CD14-positive monocyte (primary cell): Measurements from ENCODE around the gene XRN1. TPM values are rescaled to one million over a fixed set of nuclear protein-coding genes. Genes with fewer than 3 reads are reported as not detected.
A peak's percentile ranks its signal among the peaks of the same experiment; 100 is the strongest.

ENCODE experiments used
- DNase-seq, 3 donors: peaks; one replicate each; pipeline ENCODE4 v3.0.0-alpha.2; 2011 to 2022
- H2AFZ ChIP-seq: 2 replicates; pipeline ENCODE4 v1.6.0; 2012; ENCODE audit warnings: mild to moderate bottlenecking, low read depth, low read length, inconsistent platforms; ENCODE audit not compliant: insufficient read depth, poor library complexity, severe bottlenecking
- H3K27ac ChIP-seq, 2 donors: 1 replicate in 1 of 2; 2 replicates in 1 of 2; pipeline ENCODE4 v1.5.1; 2012 to 2013; ENCODE audit warnings: low read length in 2 of 2, control low read depth in 1 of 2, inconsistent platforms in 1 of 2, low read depth in 1 of 2, mild to moderate bottlenecking in 1 of 2
- H3K27me3 ChIP-seq, 2 donors: one replicate each; pipeline versions ENCODE4 v1.6.0 to v1.6.1; 2011 to 2013; ENCODE audit warnings: low read length in 2 of 2; ENCODE audit not compliant: control insufficient read depth in 2 of 2, insufficient read depth in 2 of 2
- H3K36me3 ChIP-seq, 2 donors: replicated peaks in 1 of 2; 1 replicate in 1 of 2; 2 replicates in 1 of 2; pipeline versions ENCODE4 v1.5.1 to v1.6.1; 2012 to 2013; ENCODE audit warnings: low read length in 2 of 2, control low read depth in 1 of 2, inconsistent platforms in 1 of 2, mild to moderate bottlenecking in 1 of 2; ENCODE audit not compliant: insufficient read depth in 2 of 2, control insufficient read depth in 1 of 2
- H3K4me1 ChIP-seq, 2 donors: 1 replicate in 1 of 2; 2 replicates in 1 of 2; pipeline versions ENCODE4 v1.5.1 to v1.6.1; 2012 to 2013; ENCODE audit warnings: low read length in 2 of 2, control low read depth in 1 of 2, inconsistent platforms in 1 of 2, mild to moderate bottlenecking in 1 of 2, moderate library complexity in 1 of 2; ENCODE audit not compliant: insufficient read depth in 2 of 2, control insufficient read depth in 1 of 2
- H3K4me2 ChIP-seq: replicated peaks from 2 replicates; pipeline ENCODE3; 2012; ENCODE audit warnings: low read length, moderate library complexity, mild to moderate bottlenecking; ENCODE audit not compliant: poor library complexity, severe bottlenecking; ENCODE audit errors: extremely low read depth
- H3K4me3 ChIP-seq, 3 experiments: fragments of 200-600 bp in 1 of 3; sonication (generic) in 1 of 3; replicated peaks in 1 of 3; 1 replicate in 2 of 3; 2 replicates in 1 of 3; pipeline ENCODE4 v1.5.1; 2011 to 2013; ENCODE audit warnings: low read length in 3 of 3, mild to moderate bottlenecking in 3 of 3, control low read depth in 2 of 3, low read depth in 2 of 3, inconsistent platforms in 1 of 3, moderate library complexity in 1 of 3
- H3K79me2 ChIP-seq: 2 replicates; pipeline ENCODE4 v1.6.0; 2012; ENCODE audit warnings: mild to moderate bottlenecking, control low read depth, inconsistent platforms, low read length, moderate library complexity; ENCODE audit not compliant: insufficient read depth
- H3K9ac ChIP-seq: 2 replicates; pipeline ENCODE4 v1.6.0; 2017; ENCODE audit warnings: low read length, mild to moderate bottlenecking; ENCODE audit not compliant: insufficient read depth, poor library complexity, severe bottlenecking
- H3K9me3 ChIP-seq, 2 donors: replicated peaks in 1 of 2; 1 replicate in 1 of 2; 2 replicates in 1 of 2; pipeline versions ENCODE4 v1.5.1 to v1.6.1; 2012 to 2013; ENCODE audit warnings: low read length in 2 of 2, control low read depth in 1 of 2; ENCODE audit not compliant: control insufficient read depth in 1 of 2, insufficient read depth in 1 of 2
- H4K20me1 ChIP-seq: 2 replicates; pipeline ENCODE4 v1.6.0; 2012; ENCODE audit warnings: mild to moderate bottlenecking, low read length, control low read depth, moderate library complexity; ENCODE audit not compliant: insufficient read depth
- H3K27ac Mint-ChIP-seq, 7 donors: one replicate each; pipeline ENCODE4 v1.8.0; 2020; ENCODE audit warnings: mild to moderate bottlenecking in 7 of 7, mixed read lengths in 7 of 7, moderate library complexity in 6 of 7, inconsistent platforms in 2 of 7
- H3K27me3 Mint-ChIP-seq, 3 donors: one replicate each; pipeline ENCODE4 v1.8.0; 2021 to 2022; ENCODE audit warnings: low read depth in 3 of 3, mild to moderate bottlenecking in 3 of 3, mixed read lengths in 3 of 3, moderate library complexity in 3 of 3, inconsistent platforms in 1 of 3
- H3K36me3 Mint-ChIP-seq, 2 donors: one replicate each; pipeline ENCODE4 v1.8.0; 2020; ENCODE audit warnings: mixed read lengths in 2 of 2, inconsistent platforms in 1 of 2, mild to moderate bottlenecking in 1 of 2
- H3K4me1 Mint-ChIP-seq: one replicate; pipeline ENCODE4 v1.8.0; 2020; ENCODE audit warnings: mild to moderate bottlenecking, mixed read lengths
- H3K4me3 Mint-ChIP-seq, 2 donors: one replicate each; pipeline ENCODE4 v1.8.0; 2020; ENCODE audit warnings: mild to moderate bottlenecking in 2 of 2, mixed read lengths in 2 of 2, moderate library complexity in 1 of 2
- H3K9me3 Mint-ChIP-seq, 7 donors: one replicate each; pipeline ENCODE4 v1.8.0; 2020 to 2022; ENCODE audit warnings: mixed read lengths in 7 of 7, mild to moderate bottlenecking in 6 of 7, moderate library complexity in 6 of 7, inconsistent platforms in 2 of 7
- CTCF ChIP-seq: fragments of 200-600 bp; IDR thresholded peaks from one replicate; pipeline ENCODE4 v1.8.0; 2022; ENCODE audit warnings: antibody characterized with exemption, mild to moderate bottlenecking
- whole genome bisulfite sequencing: methylation state at CpG from one replicate; pipeline ENCODE4 v1.1.5; 2013; ENCODE audit warnings: missing lambda C conversion rate; ENCODE audit not compliant: insufficient coverage; 5-methylcytosine and 5-hydroxymethylcytosine counted together
- intact Hi-C, 2 donors: fragments of 100-400 bp; cut with micrococcal nuclease; formaldehyde crosslinking; loops; one replicate each; pipeline versions ENCODE4 v1.15.0 to v1.15.1; 2023
- polyA plus RNA-seq, 3 donors: library from polyadenylated mRNA; depleted of rRNA in 1 of 3; unstranded in 2 of 3; stranded (reverse) in 1 of 3; fragments of 300-500 nt in 2 of 3; fragments of >200 nt in 1 of 3; fragmentation: Illumina TruSeq in 2 of 3; gene quantifications; 1 replicate in 2 of 3; 2 replicates in 1 of 3; pipeline ENCODE4 v1.2.3, GENCODE V29; 2012 to 2021

XRN1 gene
- polyA plus RNA-seq, 3 donors = 8.6 to 47.9 (median 24.3) TPM

DNA sequence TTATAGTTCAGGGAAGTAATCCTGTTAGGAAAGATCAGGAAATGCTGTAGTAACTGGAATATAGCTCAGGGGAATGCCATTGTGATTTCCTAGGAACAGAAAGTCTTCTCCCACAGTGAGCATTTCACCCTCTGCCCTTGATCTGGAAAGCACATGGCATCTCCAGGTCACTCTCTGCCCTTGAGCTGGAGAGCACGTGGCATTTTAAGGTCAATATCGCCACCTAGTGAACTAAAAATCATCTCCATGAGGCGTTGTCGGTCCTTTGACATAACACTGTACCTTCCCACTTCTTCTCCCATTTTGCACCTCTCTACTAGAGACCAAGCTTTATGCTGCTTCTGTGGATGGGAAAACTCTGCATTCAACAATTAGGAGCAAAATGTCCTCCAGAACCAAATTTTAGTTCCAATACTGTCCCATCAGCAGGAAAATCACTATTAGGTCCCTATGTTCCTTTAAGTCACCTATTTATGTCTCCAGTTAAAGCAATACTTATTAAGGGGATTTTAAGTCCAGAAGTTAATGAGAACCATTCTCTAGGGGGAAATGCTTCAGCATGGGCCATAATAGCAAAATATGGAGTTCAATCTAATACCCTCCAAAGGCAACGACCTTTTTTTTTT lies 167.8 kb downstream of the XRN1 start:
- no peaks in the 10 kb centered on the region for H3K36me3 Mint-ChIP-seq
- Histone ChIP-seq H3K79me2 (no peaks in the 10 kb centered on the region), H3K27me3 (no peaks in the 10 kb centered on the region), H3K27ac (no peak overlapping the region), H3K4me2 (no peak overlapping the region), H4K20me1 (no peaks in the 10 kb centered on the region), H2AFZ (no peak overlapping the region), H3K4me1 (peaks cover 27 to 32% of the 10 kb centered on the region in 2 donors), H3K9me3 (no peaks in the 10 kb centered on the region), H3K9ac (no peak overlapping the region), H3K4me3 (no peak overlapping the region), H3K36me3 (no peaks in the 10 kb centered on the region)
- peaks cover 39% of the 10 kb centered on the region for H3K4me1 Mint-ChIP-seq
- 0% methylated on average over 4 of the region's 5 CpGs for WGBS
- peak; percentile 61 to 78 (median 76) for DNase-seq
- H3K27me3 Mint-ChIP-seq = no peaks in the 10 kb centered on the region
- peak; percentile 79 for TF ChIP-seq CTCF
- no peak overlapping the region for H3K4me3 Mint-ChIP-seq
- peaks cover 0 to 2% (median 0%) of the 10 kb centered on the region in 7 donors for H3K9me3 Mint-ChIP-seq
- intact Hi-C loops = loop anchor here (2.0 to 10.0 kb wide), 7 partner anchors 53 to 318 kb away; partner anchors contain the start of gene GK5 (in 2 of the 2)
- peak overlapping the region in 3 of 7 donors; percentile 7 to 68 (median 33) for H3K27ac Mint-ChIP-seq

- DNase-seq = no peak
- H3K27me3 Mint-ChIP-seq = no peaks in the 10 kb centered on the region
- no peaks in the 10 kb centered on the region for H4K20me1 ChIP-seq
- intact Hi-C loops = loop anchor here (5.0 to 10.0 kb wide), 3 partner anchors 51 to 96 kb away; partner anchors contain the start of gene GK5 (in 2 of the 2)
- H3K79me2 ChIP-seq = no peaks in the 10 kb centered on the region
- no peaks in the 10 kb centered on the region for H3K9me3 ChIP-seq
- H3K4me3 ChIP-seq = no peak overlapping the region
- no peaks in the 10 kb centered on the region for H3K27me3 ChIP-seq
- H3K9ac ChIP-seq = no peak overlapping the region
- H3K4me2 ChIP-seq = no peak overlapping the region
- peaks cover 0 to 2% (median 0%) of the 10 kb centered on the region in 7 donors for H3K9me3 Mint-ChIP-seq
- 100% methylated on average over 1 of the region's 2 CpGs for WGBS
- H3K27ac ChIP-seq = no peak overlapping the region
- H3K27ac Mint-ChIP-seq = peak overlapping the region in 3 of 7 donors; percentile 31 to 88 (median 45)
- H3K36me3 Mint-ChIP-seq = no peaks in the 10 kb centered on the region
- no peaks in the 10 kb centered on the region for H3K36me3 ChIP-seq
- peaks cover 48% of the 10 kb centered on the region for H3K4me1 Mint-ChIP-seq
- peaks cover 31 to 41% of the 10 kb centered on the region in 2 donors for H3K4me1 ChIP-seq
- no peak overlapping the region for H3K4me3 Mint-ChIP-seq
- no peak overlapping the region for H2AFZ ChIP-seq
- no peak for TF ChIP-seq CTCF
Measured at GRCh38 chr3:142278451-142278850, 169.4 kb downstream of the XRN1 start.
